ENCODE results near the gene LBX1. TPM values are rescaled to one million over a fixed set of nuclear protein-coding genes. Genes with fewer than 3 reads are reported as not detected.

LBX1 gene
- total RNA-seq, 4 donors from 2014 or later: not detected

GRCh38 chr10:101221963-101222531 lies 7.2 kb downstream of the LBX1 start:
- intact Hi-C loops (cut with DNase I; ENCODE audit: low total_unique reads): no loop called here
- no peak overlapping the region for H3K4me3 ChIP-seq (ENCODE audit: low read depth, poor library complexity, severe bottlenecking)
- WGBS, 2 donors: 3 to 9% methylated on average over 8 to 9 of the region's 9 CpGs
- no peak for TF ChIP-seq POLR2A (IDR thresholded peaks at IDR 0.05)
- no peak for TF ChIP-seq CTCF (IDR thresholded peaks at IDR 0.05)
- DNase-seq (ENCODE audit: low spot score in 2 of 2): no peak

GRCh38 chr10:101221549-101221948 lies 7.7 kb downstream of the LBX1 start:
- no peak for TF ChIP-seq CTCF (IDR thresholded peaks at IDR 0.05)
- TF ChIP-seq POLR2A (IDR thresholded peaks at IDR 0.05): no peak
- 13 to 18% methylated on average over 5 of the region's 5 CpGs for WGBS, 2 donors
- no peak overlapping the region for H3K4me3 ChIP-seq (ENCODE audit: low read depth, poor library complexity, severe bottlenecking)
- intact Hi-C loops (cut with DNase I; ENCODE audit: low total_unique reads): no loop called here
- DNase-seq (ENCODE audit: low spot score in 2 of 2): peak in 1 of 2 donors; percentile 35

- TF ChIP-seq CTCF (IDR thresholded peaks at IDR 0.05) (no peak), POLR2A (IDR thresholded peaks at IDR 0.05) (no peak)
- intact Hi-C loops (cut with DNase I; ENCODE audit: low total_unique reads): loop anchor here (10.0 kb wide), 1 partner anchor 75 kb away; no protein-coding TSS in a partner anchor
- WGBS, 2 donors: 52 to 54% methylated on average over 3 of the region's 3 CpGs
Measured at GRCh38 chr10:101219946-101220451, 9.3 kb downstream of the LBX1 start.

GRCh38 chr10:101219139-101219945 lies 9.9 kb downstream of the LBX1 start:
- no peak overlapping the region for H3K4me3 ChIP-seq (ENCODE audit: low read depth, poor library complexity, severe bottlenecking)
- DNase-seq (ENCODE audit: low spot score in 2 of 2): no peak
- WGBS, 2 donors: 26 to 32% methylated on average over 24 to 26 of the region's 26 CpGs
- intact Hi-C loops (cut with DNase I; ENCODE audit: low total_unique reads): loop anchor here (10.0 kb wide), 1 partner anchor 75 kb away; no protein-coding TSS in a partner anchor
- no peak for TF ChIP-seq POLR2A (IDR thresholded peaks at IDR 0.05)
- no peak for TF ChIP-seq CTCF (IDR thresholded peaks at IDR 0.05)

More at GRCh38 chr10:101219946-101220451, 9.3 kb downstream of the LBX1 start:
- H3K4me3 ChIP-seq (ENCODE audit: low read depth, poor library complexity, severe bottlenecking): no peak overlapping the region
- DNase-seq (ENCODE audit: low spot score in 2 of 2): no peak

- no peak overlapping the region for H3K4me3 ChIP-seq (ENCODE audit: low read depth, poor library complexity, severe bottlenecking)
- 7 to 14% methylated on average over 26 to 27 of the region's 27 CpGs for WGBS, 2 donors
- no peak for TF ChIP-seq CTCF (IDR thresholded peaks at IDR 0.05)
- TF ChIP-seq POLR2A (IDR thresholded peaks at IDR 0.05): no peak
- intact Hi-C loops (cut with DNase I; ENCODE audit: low total_unique reads): loop anchor here (10.0 kb wide), 1 partner anchor 76 kb away; no protein-coding TSS in a partner anchor
- DNase-seq (ENCODE audit: low spot score in 2 of 2): no peak
Measured at GRCh38 chr10:101218351-101219138, 10.7 kb downstream of the LBX1 start.
